Measurements from ENCODE around the gene SEMA6A.

The SEMA6A gene

DNA sequence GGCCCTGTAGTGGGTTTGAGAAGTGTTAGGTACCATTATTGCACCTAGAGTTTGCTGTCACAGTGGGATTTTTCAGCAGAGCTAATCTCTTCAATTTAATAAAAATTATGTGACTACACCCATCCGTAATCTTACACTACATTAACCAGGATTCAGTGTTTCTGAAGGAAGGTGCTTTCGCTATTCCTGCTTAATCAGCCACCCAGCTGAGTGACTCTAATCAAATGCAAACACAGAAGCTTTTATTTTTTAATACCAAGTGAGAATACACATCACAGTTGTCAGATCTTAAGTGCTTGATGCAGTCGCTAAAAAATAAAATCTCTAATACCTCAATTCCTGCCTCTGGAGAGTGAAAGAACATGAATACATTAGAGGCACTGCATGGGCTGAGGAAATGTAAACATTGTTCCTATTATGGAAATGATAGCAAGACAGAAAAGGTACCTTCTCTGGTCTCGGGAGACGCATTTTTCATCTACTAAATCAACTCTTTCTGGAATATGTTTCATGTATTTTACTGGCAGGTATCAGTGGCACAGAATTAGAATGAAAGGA lies 125.7 kb downstream of the SEMA6A start:
- DNase-seq (ENCODE audit: insufficient read length) (no peak), FAIRE-seq (no peak)
- no peak for TF ChIP-seq POLR2AphosphoS5 (IDR thresholded peaks at IDR 0.05; ENCODE audit: low read depth, low read length)
- TF ChIP-seq TAF1 (IDR thresholded peaks at IDR 0.05; ENCODE audit: borderline replicate concordance, low read depth, low read length) = no peak
- no peak for TF ChIP-seq POLR2A (IDR thresholded peaks at IDR 0.05; ENCODE audit: low read depth, low read length)

DNA sequence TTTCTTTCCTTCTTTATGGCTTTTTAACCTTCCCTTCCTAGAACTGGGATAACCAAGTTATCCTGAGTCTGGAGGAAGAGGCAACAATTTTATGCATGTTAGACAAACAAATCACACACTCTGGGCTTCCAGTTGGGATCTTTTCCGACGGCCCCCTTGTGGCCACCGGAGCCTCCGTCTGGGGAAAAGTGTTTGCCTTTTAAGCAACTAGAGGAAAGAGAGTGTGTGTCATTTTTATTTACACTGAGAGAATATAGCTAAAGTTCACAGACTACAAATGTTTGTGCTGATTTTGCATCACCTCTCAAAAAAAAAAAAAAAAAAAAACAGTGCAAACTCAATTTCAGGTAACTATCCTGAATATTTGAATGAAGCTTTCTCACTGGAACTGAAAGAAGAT lies 126.2 kb downstream of the SEMA6A start:
- FAIRE-seq = no peak

DNA sequence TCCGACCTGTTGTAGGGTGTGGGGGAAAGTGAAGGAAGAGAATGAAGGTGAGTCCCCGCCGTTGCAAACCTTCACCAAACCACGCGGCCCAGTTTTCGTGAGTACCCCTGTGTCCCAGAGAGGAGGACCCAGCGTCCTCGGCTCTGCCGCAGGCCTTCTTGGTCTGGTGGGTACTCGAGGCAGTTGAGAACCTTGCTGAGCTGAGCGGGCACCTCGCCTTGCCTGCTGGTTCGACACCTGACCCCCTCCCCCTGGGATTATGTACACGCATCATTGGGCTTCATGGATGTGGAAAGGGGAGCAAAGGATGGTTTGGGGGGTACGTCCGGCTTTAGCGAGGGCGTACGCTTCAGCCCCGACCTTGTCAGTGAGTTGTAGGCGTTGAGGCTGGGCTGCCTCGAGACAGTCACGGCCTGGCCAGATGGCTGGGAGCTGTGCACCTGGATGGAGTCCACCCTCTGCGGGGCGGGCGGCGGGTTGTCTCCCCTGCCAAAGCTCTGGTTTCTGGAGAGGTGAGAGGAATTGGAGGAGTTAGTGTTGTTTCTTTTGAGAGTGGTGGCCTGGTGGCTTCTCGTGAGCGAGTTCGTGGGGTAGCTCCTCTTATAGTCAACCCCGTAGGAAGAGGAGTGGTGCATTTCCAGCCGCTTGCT lies 128.1 kb downstream of the SEMA6A start:
- no peak for DNase-seq (ENCODE audit: insufficient read length)
- no peak for FAIRE-seq
- TF ChIP-seq POLR2AphosphoS5 (IDR thresholded peaks at IDR 0.05; ENCODE audit: low read depth, low read length) = no peak
- no peak for TF ChIP-seq TAF1 (IDR thresholded peaks at IDR 0.05; ENCODE audit: borderline replicate concordance, low read depth, low read length)
- TF ChIP-seq POLR2A (IDR thresholded peaks at IDR 0.05; ENCODE audit: low read depth, low read length) = no peak

More for the DNA sequence above, 126.2 kb downstream of the SEMA6A start:
- TF ChIP-seq POLR2A (IDR thresholded peaks at IDR 0.05; ENCODE audit: low read depth, low read length) = no peak
- TF ChIP-seq TAF1 (IDR thresholded peaks at IDR 0.05; ENCODE audit: borderline replicate concordance, low read depth, low read length) = no peak
- TF ChIP-seq POLR2AphosphoS5 (IDR thresholded peaks at IDR 0.05; ENCODE audit: low read depth, low read length) = no peak
- no peak for DNase-seq (ENCODE audit: insufficient read length)

DNA sequence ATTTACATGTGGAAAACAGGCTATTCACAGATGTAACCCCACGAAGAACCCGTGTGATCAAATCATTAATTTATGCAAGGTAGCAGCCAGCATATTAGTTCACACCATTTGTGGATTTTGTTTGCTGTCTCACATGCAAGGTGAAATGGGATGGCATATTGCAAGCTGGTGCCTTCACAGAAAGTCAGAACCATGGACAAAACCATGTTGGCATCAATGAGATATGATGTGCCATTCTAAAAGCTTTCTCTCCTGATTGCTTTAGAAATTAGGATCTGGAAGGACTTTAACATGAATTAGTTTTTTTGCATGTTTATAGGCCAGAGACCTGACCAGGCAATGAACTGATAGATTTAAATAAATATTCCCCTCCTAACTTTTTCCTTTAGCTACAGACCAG lies 129.3 kb downstream of the SEMA6A start:
- no peak for DNase-seq (ENCODE audit: insufficient read length)
- no peak for FAIRE-seq
- TF ChIP-seq TAF1 (IDR thresholded peaks at IDR 0.05; ENCODE audit: borderline replicate concordance, low read depth, low read length) = no peak
- no peak for TF ChIP-seq POLR2A (IDR thresholded peaks at IDR 0.05; ENCODE audit: low read depth, low read length)
- no peak for TF ChIP-seq POLR2AphosphoS5 (IDR thresholded peaks at IDR 0.05; ENCODE audit: low read depth, low read length)

DNA sequence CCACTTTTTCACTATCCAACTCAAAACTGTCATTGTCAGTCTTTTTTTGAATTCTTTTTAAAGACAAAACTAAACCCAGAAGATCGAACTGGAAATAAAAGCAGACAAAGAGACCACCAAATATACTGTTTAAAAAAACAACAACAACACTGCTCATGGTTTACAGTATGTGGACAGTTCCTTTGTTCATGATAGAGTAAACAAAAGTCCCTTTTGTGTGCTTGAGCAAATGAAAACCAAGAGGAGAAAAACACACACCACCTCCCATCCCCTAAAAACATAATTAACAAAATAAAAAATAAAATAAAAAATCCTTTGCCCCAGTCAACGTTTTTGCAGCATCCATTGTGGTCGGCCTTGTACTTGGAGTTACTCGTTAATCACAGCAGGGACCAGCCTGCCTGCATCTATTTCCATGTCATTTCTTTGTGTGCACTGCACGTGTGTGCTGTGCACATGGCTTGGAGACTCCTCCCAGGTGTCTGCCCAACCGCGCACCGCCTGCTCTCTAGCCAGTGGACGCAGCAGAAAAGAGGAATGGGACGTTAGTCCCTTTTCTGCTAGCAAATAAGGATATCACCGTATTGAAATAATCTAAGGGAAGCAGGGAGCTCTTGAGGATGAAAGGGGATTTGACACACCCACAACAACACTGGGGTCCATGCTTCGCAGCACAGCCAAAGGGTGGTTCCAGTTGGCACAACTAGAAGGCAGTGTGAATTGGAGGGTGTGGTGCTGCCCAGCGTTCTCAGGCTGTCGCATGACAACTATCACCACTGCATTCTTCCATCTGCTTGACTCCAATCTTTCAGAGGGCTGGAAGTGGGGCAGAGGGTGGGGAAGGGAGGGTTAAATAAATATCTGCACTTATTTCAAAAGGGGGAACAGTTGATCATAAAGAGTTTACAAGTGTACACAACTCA lies 130.0 kb downstream of the SEMA6A start:
- no peak for FAIRE-seq

DNA sequence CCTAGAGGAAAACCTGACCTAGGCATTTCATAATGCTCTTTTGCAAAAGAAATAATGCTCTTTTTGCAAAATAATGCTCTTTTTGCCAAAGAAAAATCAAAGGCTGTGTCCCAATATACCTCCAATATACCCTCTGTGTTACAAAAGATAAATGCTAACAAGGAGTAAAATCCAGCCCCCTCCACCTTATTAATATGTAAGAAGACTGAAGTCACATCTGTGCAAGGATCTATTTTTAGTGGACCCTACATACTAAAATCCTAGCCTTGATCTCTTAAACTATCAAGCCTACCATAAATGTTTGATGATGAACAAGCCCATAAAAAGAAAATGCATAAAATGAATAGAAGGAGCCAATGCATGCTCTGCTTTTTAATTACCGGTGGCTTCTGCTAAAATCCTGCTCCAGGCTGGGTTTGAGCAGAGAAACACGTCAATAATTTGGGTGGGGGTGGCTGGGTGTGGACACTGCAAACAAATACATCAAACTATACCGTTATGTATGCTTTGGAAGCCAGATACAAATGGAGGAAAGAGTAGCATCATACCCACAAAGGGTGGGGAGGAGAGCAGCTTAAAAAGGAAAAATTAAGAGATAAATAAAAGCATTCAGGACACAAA lies 131.6 kb downstream of the SEMA6A start:
- TF ChIP-seq TAF1 (IDR thresholded peaks at IDR 0.05; ENCODE audit: borderline replicate concordance, low read depth, low read length) = no peak
- TF ChIP-seq POLR2AphosphoS5 (IDR thresholded peaks at IDR 0.05; ENCODE audit: low read depth, low read length) = no peak
- TF ChIP-seq POLR2A (IDR thresholded peaks at IDR 0.05; ENCODE audit: low read depth, low read length) = no peak
- FAIRE-seq (no peak), DNase-seq (ENCODE audit: insufficient read length) (no peak)

More for the DNA sequence above, 130.0 kb downstream of the SEMA6A start:
- no peak for DNase-seq (ENCODE audit: insufficient read length)
- TF ChIP-seq TAF1 (IDR thresholded peaks at IDR 0.05; ENCODE audit: borderline replicate concordance, low read depth, low read length) (no peak), POLR2AphosphoS5 (IDR thresholded peaks at IDR 0.05; ENCODE audit: low read depth, low read length) (no peak), POLR2A (IDR thresholded peaks at IDR 0.05; ENCODE audit: low read depth, low read length) (no peak)

DNA sequence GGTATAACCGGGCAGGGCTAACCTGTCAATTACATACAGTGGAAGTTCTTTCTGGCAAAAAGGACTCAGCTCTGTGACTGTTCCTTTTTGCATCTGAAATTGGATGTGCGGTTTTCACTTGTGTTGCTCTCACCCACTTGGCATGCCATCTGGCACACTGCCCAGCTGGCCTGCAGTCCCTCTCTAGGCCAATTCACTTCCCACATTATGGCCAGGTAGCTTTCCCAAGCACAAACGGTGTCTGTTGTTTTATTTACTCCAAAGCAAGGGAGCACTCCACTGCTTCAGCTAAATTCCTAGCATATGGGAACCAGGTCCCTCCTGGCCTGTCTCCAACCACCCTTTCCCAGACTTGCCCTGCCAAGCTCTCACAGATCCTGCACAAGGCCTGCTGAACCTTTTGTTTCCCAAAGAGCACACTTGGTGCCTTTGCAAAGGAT lies 132.5 kb downstream of the SEMA6A start:
- TF ChIP-seq POLR2AphosphoS5 (IDR thresholded peaks at IDR 0.05; ENCODE audit: low read depth, low read length) = no peak
- TF ChIP-seq POLR2A (IDR thresholded peaks at IDR 0.05; ENCODE audit: low read depth, low read length) = no peak
- no peak for TF ChIP-seq TAF1 (IDR thresholded peaks at IDR 0.05; ENCODE audit: borderline replicate concordance, low read depth, low read length)
- FAIRE-seq = no peak
- DNase-seq (ENCODE audit: insufficient read length) = no peak

DNA sequence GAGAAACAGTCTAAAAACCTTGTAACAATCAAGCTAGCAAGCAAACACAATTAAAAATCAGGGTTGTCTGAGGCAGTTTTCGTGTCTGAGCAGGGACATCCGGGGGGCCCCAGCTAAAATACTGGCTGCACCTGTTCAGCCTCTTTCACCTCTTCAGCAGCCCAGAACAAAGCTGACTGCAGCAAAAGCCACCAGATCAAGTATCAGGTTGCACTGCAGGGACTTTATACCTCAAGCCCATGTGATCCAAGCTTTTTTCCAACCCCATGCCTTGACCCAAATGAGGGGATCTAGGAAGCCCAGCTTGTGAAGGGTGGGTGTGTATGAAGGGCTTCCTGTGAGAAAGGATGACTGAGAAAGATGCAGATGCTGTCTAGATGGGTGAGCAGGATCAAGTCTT lies 133.4 kb downstream of the SEMA6A start:
- no peak for FAIRE-seq
- no peak for DNase-seq (ENCODE audit: insufficient read length)

DNA sequence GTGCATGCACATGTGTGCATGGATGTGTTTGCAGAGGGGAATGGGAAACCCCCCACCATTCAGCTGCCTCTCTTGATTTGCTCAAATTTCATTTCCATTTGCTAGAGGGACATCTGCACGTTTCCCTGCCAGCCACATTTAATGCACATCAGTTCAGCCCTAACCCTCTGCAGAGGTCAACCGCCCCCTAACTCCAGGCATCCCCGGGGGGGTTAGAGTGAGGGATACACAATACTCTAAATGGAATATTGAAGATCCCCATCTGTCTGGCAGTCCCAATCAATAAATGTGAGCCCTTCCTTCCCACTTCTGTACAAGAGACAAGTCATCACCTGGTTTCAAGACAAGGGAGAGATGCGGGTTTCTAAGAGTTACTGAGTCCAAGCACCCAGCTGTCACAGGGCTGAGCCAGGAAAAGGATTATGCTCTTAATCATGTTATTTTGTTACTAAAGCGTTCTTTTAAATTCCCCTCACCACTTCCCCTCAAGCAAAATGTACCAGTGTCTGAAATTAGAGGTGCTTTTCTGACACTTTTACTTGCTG lies 134.1 kb downstream of the SEMA6A start:
- TF ChIP-seq TAF1 (IDR thresholded peaks at IDR 0.05; ENCODE audit: borderline replicate concordance, low read depth, low read length) (no peak), POLR2A (IDR thresholded peaks at IDR 0.05; ENCODE audit: low read depth, low read length) (no peak), POLR2AphosphoS5 (IDR thresholded peaks at IDR 0.05; ENCODE audit: low read depth, low read length) (no peak)
- DNase-seq (ENCODE audit: insufficient read length) (no peak), FAIRE-seq (no peak)

More for the DNA sequence above, 133.4 kb downstream of the SEMA6A start:
- TF ChIP-seq TAF1 (IDR thresholded peaks at IDR 0.05; ENCODE audit: borderline replicate concordance, low read depth, low read length) (no peak), POLR2A (IDR thresholded peaks at IDR 0.05; ENCODE audit: low read depth, low read length) (no peak), POLR2AphosphoS5 (IDR thresholded peaks at IDR 0.05; ENCODE audit: low read depth, low read length) (no peak)

DNA sequence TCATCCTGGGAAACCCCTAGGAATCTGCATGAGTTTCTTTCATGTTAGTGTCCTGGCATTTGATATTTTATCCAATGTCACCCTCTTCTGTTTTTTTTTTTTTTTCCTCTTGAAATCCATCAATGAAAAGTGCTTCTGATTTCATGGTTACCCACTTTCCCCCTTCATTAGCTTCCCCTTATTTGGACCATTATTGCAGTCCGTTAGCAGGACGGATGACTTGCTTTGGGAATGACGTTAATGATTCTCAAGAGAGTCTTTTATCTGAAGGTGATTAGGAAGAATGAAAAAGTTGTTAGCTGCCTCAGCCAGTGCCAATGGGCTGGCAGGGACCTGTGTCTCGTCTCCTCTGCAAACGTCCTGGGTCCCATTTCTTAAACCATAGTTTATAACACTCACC lies 134.7 kb downstream of the SEMA6A start:
- FAIRE-seq = no peak
- DNase-seq (ENCODE audit: insufficient read length) = no peak
- TF ChIP-seq TAF1 (IDR thresholded peaks at IDR 0.05; ENCODE audit: borderline replicate concordance, low read depth, low read length) (no peak), POLR2A (IDR thresholded peaks at IDR 0.05; ENCODE audit: low read depth, low read length) (no peak), POLR2AphosphoS5 (IDR thresholded peaks at IDR 0.05; ENCODE audit: low read depth, low read length) (no peak)
